Esophagus muscularis mucosa (tissue), 4 donors: ENCODE results near the gene ANKRD27. TPM values are rescaled to one million over a fixed set of nuclear protein-coding genes. Genes with fewer than 3 reads are reported as not detected.
A peak's percentile ranks its signal among the peaks of the same experiment; 100 is the strongest.

Experiments used
- DNase-seq: peaks from one replicate; pipeline ENCODE4 v3.0.0-alpha.2; 2017; ENCODE audit errors: extremely low spot score
- H3K27ac ChIP-seq, 4 donors: fragments of 200-600 bp; sonication (generic); replicated peaks in 1 of 4; 1 replicate in 3 of 4; 2 replicates in 1 of 4; pipeline ENCODE4 v1.5.1; 2016 to 2019; ENCODE audit warnings: mild to moderate bottlenecking in 1 of 4
- H3K27me3 ChIP-seq, 4 donors: fragments of 200-600 bp; sonication (generic); one replicate each; pipeline versions ENCODE4 v1.5.1 to v1.6.0; 2016 to 2019
- H3K36me3 ChIP-seq, 4 donors: fragments of 200-600 bp; sonication (generic); one replicate each; pipeline ENCODE4 v1.5.1; 2016 to 2019
- H3K4me1 ChIP-seq, 4 donors: fragments of 200-600 bp; sonication (generic); one replicate each; pipeline ENCODE4 v1.5.1; 2016 to 2019
- H3K4me3 ChIP-seq, 4 donors: fragments of 200-600 bp; sonication (generic); 1 replicate in 2 of 4; 2 replicates in 2 of 4; pipeline ENCODE4 v1.5.1; 2016 to 2019; ENCODE audit warnings: mild to moderate bottlenecking in 4 of 4, moderate library complexity in 1 of 4
- H3K9me3 ChIP-seq, 4 donors: fragments of 200-600 bp; sonication (generic); 1 replicate in 3 of 4; 2 replicates in 1 of 4; pipeline ENCODE4 v1.5.1; 2016 to 2019
- CTCF ChIP-seq, 3 experiments: fragments of 200-600 bp in 2 of 3; fragments of 450-650 bp in 1 of 3; sonication (generic) in 2 of 3; IDR thresholded peaks; one replicate each; pipeline ENCODE4 v1.5.1; 2017 to 2019; ENCODE audit warnings: antibody characterized with exemption in 3 of 3, mild to moderate bottlenecking in 2 of 3, moderate library complexity in 1 of 3
- EP300 ChIP-seq: sonication (generic); formaldehyde crosslinking; IDR thresholded peaks from one replicate; pipeline ENCODE4 v1.6.1; 2017; ENCODE audit warnings: antibody characterized with exemption
- POLR2A ChIP-seq: fragments of 450-650 bp; IDR thresholded peaks from one replicate; pipeline ENCODE4 v1.6.1; 2017; ENCODE audit warnings: antibody characterized with exemption, moderate library complexity, mild to moderate bottlenecking, low read depth
- POLR2AphosphoS5 ChIP-seq, 2 donors: sonication (generic); formaldehyde crosslinking; IDR thresholded peaks; one replicate each; pipeline ENCODE4 v1.6.1; 2017; ENCODE audit warnings: antibody characterized with exemption in 2 of 2
- WGBS: methylation state at CpG from one replicate; pipeline ENCODE4 v1.1.5; 2018; 5-methylcytosine and 5-hydroxymethylcytosine counted together
- intact Hi-C: fragments of 100-400 bp; cut with DNase I; formaldehyde crosslinking; loops from one replicate; pipeline ENCODE4 v1.15.1; 2023
- total RNA-seq, 4 donors: library from RNA; depleted of rRNA; stranded (reverse); fragments of >200 nt; gene quantifications; one replicate each; pipeline versions ENCODE4 v1.1.0 to v1.2.1, GENCODE V29; 2016

ANKRD27 gene
- total RNA-seq, 4 donors from 2014 or later: 43.2 to 58.1 (median 46.8) TPM

- Histone ChIP-seq H3K36me3 (peaks cover 0 to 6% (median 0%) of the 10 kb centered on the region in 4 donors), H3K9me3 (no peaks in the 10 kb centered on the region), H3K27me3 (no peaks in the 10 kb centered on the region), H3K4me1 (peaks cover 33 to 61% (median 56%) of the 10 kb centered on the region in 4 donors), H3K4me3 (peak overlapping the region; percentile 72 to 90 (median 88)), H3K27ac (peak overlapping the region; percentile 79 to 93 (median 86))
- TF ChIP-seq POLR2AphosphoS5 (IDR thresholded peaks at IDR 0.05): no peak
- no peak for TF ChIP-seq EP300
- TF ChIP-seq POLR2A: no peak
- no peak for TF ChIP-seq CTCF (IDR thresholded peaks at IDR 0.05)
- intact Hi-C loops: no loop called here
- no peak for DNase-seq
- WGBS: 58% methylated on average over 3 of the region's 7 CpGs
Measured at GRCh38 chr19:32692727-32693061, 17.7 kb upstream of the ANKRD27 start.

- peaks cover 33 to 60% (median 56%) of the 10 kb centered on the region in 4 donors for H3K4me1 ChIP-seq
- H3K36me3 ChIP-seq: peaks cover 0 to 6% (median 0%) of the 10 kb centered on the region in 4 donors
- no peaks in the 10 kb centered on the region for H3K27me3 ChIP-seq
- H3K27ac ChIP-seq: peak overlapping the region; percentile 79 to 93 (median 86)
- 0% methylated on average over 2 of the region's 93 CpGs for WGBS
- peak overlapping the region; percentile 72 to 90 (median 88) for H3K4me3 ChIP-seq
- no peaks in the 10 kb centered on the region for H3K9me3 ChIP-seq
- TF ChIP-seq POLR2AphosphoS5 (IDR thresholded peaks at IDR 0.05): peak in 1 of 2 donors; percentile 50
- TF ChIP-seq POLR2A: no peak
- intact Hi-C loops: no loop called here
- no peak for DNase-seq
Measured at GRCh38 chr19:32691952-32692726, 17.2 kb upstream of the ANKRD27 start.

GRCh38 chr19:32691291-32691951, 16.4 kb upstream of the ANKRD27 start, which contains the start of gene NUDT19:
Gene NUDT19, plus strand, starts transcription at chr19:32691821. Its CDS starts 140 bp downstream, at chr19:32691961.
- Histone ChIP-seq H3K27ac (peak within 1 kb of the TSS; percentile 79 to 93 (median 86)), H3K36me3 (peaks cover 0 to 6% (median 0%) of the 10 kb centered on the region in 4 donors), H3K4me3 (peak within 1 kb of the TSS; percentile 72 to 90 (median 88)), H3K9me3 (no peaks in the 10 kb centered on the region), H3K4me1 (peaks cover 33 to 53% (median 52%) of the 10 kb centered on the region in 4 donors), H3K27me3 (no peaks in the 10 kb centered on the region)
- DNase-seq: peak; percentile 93
- 17% methylated on average over 14 of the region's 32 CpGs for WGBS
- intact Hi-C loops: no loop called here
- TF ChIP-seq CTCF (IDR thresholded peaks at IDR 0.05) (no peak), POLR2AphosphoS5 (IDR thresholded peaks at IDR 0.05) (peak; percentile 73 to 82), POLR2A (peak; percentile 38), EP300 (no peak)

GRCh38 chr19:32688311-32688710, 13.3 kb upstream of the ANKRD27 start:
- no peaks in the 10 kb centered on the region for H3K27me3 ChIP-seq

More at GRCh38 chr19:32688311-32688710, 13.3 kb upstream of the ANKRD27 start:
- intact Hi-C loops: no loop called here
- H3K4me1 ChIP-seq: peaks cover 12 to 24% (median 22%) of the 10 kb centered on the region in 4 donors
- TF ChIP-seq EP300 (no peak), POLR2A (no peak), POLR2AphosphoS5 (IDR thresholded peaks at IDR 0.05) (no peak), CTCF (IDR thresholded peaks at IDR 0.05) (no peak)
- no peak overlapping the region for H3K4me3 ChIP-seq
- 73% methylated on average over 1 of the region's 1 CpG for WGBS
- no peak overlapping the region for H3K27ac ChIP-seq
- peaks cover 0 to 4% (median 0%) of the 10 kb centered on the region in 4 donors for H3K36me3 ChIP-seq
- H3K9me3 ChIP-seq: no peaks in the 10 kb centered on the region
- no peak for DNase-seq
